NB4 (cell line): ENCODE measurements around the gene OR9A2.
"Not testable (repeated sequence)": the region's sequence is repeated elsewhere in the genome, so short reads cannot be mapped to it uniquely, and the experiment has no call there.

Experiments
- DNase-seq: peaks from one replicate; pipeline ENCODE4 v3.0.0; 2010; ENCODE audit warnings: low read depth
- H3K4me3 ChIP-seq: one replicate; pipeline ENCODE4 v1.5.1; 2011; ENCODE audit warnings: mild to moderate bottlenecking, low read depth, low read length, moderate library complexity
- CTCF ChIP-seq: IDR thresholded peaks from one replicate; pipeline ENCODE4 v1.5.1; 2012; ENCODE audit warnings: low read depth, low read length
- MYC ChIP-seq: IDR thresholded peaks from 2 replicates; pipeline ENCODE4 v1.6.1; 2011; ENCODE audit warnings: low read depth, low read length
- POLR2A ChIP-seq: IDR thresholded peaks from 2 replicates; pipeline ENCODE4 v1.6.1; 2011; ENCODE audit warnings: mild to moderate bottlenecking; ENCODE audit not compliant: insufficient read length; ENCODE audit errors: extremely low read depth
- TF ChIP-seq, protein P1 (sequence below): IDR thresholded peaks from 2 replicates; pipeline ENCODE4 v1.6.1; 2011; ENCODE audit warnings: low read depth, low read length

The OR9A2 gene

GRCh38 chr7:142997456-142997989 is 29.4 kb downstream of the OR9A2 start:
- TF ChIP-seq MYC = no peak
- TF ChIP-seq POLR2A = no peak
- no peak for TF ChIP-seq CTCF
- TF ChIP-seq, protein P1, sequence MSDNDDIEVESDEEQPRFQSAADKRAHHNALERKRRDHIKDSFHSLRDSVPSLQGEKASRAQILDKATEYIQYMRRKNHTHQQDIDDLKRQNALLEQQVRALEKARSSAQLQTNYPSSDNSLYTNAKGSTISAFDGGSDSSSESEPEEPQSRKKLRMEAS = no peak
- no peak overlapping the region for H3K4me3 ChIP-seq
- no peak for DNase-seq

GRCh38 chr7:142992427-142992826 is 34.5 kb downstream of the OR9A2 start:
- no peak for DNase-seq
- H3K4me3 ChIP-seq = no peak overlapping the region
- TF ChIP-seq, protein P1 = no peak
- TF ChIP-seq MYC (no peak), CTCF (no peak), POLR2A (no peak)

DNA sequence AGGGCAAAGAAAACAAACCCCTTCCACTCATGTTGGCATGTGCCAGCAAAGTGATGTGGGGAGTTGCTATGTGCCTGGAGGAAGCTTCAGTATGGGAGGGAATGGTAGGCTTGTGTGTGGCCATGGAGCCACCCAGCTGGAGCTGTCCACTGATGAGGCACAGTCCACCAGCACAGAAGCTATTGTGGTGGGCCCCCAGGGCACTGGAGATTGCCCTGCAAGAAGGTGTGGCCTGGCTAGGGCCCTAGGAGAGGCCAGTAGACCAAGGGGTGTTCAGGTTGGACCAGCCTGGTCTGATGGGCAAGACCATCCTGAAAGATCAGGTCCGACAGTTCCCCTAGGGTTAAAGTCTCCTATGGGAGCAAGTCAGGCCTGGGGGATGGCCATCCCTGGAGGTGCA is 42.6 kb downstream of the OR9A2 start:
- TF ChIP-seq, protein P1 = no peak
- TF ChIP-seq POLR2A (no peak), CTCF (no peak), MYC (no peak)
- DNase-seq = no peak
- no peak overlapping the region for H3K4me3 ChIP-seq

- H3K4me3 ChIP-seq = no peak overlapping the region
- no peak for DNase-seq
- TF ChIP-seq MYC (no peak), CTCF (no peak)
- TF ChIP-seq, protein P1 = no peak
These were observed 43.1 kb downstream of the OR9A2 start for GRCh38 chr7:142983825-142984224.

DNA sequence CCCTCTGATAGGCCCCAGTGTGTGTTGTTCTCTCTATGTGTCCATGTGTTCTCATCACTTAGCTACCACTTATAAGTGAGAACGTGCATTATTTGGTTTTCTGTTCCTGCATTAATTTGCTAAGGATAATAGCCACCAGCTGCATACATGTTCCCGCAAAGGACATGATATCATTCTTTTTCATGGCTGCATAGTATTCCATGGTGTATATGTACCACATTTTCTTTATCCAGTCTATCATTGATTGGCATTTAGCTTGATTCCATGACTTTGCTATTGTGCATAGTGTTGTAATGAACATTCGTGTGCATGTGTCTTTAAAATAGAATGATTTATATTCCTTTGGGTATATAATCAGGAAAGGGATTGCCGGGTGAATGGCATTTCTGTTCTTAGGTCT is 48.5 kb downstream of the OR9A2 start:
- DNase-seq, H3K4me3 ChIP-seq: not testable (repeated sequence)
